A204.1 (cell line): ENCODE results near the gene ENGASE.
"Not testable (repeated sequence)": the region's sequence is repeated elsewhere in the genome, so short reads cannot be mapped to it uniquely, and the experiment has no call there.

Experiments
- FAIRE-seq: peaks from 2 replicates; lab custom pipeline; 2012; peaks lifted over from hg19 to GRCh38; lab: Jason Lieb, UNC

The ENGASE gene, protein sequence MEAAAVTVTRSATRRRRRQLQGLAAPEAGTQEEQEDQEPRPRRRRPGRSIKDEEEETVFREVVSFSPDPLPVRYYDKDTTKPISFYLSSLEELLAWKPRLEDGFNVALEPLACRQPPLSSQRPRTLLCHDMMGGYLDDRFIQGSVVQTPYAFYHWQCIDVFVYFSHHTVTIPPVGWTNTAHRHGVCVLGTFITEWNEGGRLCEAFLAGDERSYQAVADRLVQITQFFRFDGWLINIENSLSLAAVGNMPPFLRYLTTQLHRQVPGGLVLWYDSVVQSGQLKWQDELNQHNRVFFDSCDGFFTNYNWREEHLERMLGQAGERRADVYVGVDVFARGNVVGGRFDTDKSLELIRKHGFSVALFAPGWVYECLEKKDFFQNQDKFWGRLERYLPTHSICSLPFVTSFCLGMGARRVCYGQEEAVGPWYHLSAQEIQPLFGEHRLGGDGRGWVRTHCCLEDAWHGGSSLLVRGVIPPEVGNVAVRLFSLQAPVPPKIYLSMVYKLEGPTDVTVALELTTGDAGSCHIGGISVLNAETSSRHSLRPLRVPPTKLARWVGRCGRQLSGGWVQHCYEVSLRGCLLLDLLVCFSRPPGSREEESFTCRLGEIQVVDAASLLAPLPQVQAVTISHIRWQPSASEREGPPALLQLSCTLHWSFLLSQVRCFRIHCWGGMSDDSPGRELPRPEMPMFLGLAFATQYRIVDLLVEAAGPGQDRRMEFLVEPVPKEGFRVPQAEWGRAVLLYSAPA

DNA sequence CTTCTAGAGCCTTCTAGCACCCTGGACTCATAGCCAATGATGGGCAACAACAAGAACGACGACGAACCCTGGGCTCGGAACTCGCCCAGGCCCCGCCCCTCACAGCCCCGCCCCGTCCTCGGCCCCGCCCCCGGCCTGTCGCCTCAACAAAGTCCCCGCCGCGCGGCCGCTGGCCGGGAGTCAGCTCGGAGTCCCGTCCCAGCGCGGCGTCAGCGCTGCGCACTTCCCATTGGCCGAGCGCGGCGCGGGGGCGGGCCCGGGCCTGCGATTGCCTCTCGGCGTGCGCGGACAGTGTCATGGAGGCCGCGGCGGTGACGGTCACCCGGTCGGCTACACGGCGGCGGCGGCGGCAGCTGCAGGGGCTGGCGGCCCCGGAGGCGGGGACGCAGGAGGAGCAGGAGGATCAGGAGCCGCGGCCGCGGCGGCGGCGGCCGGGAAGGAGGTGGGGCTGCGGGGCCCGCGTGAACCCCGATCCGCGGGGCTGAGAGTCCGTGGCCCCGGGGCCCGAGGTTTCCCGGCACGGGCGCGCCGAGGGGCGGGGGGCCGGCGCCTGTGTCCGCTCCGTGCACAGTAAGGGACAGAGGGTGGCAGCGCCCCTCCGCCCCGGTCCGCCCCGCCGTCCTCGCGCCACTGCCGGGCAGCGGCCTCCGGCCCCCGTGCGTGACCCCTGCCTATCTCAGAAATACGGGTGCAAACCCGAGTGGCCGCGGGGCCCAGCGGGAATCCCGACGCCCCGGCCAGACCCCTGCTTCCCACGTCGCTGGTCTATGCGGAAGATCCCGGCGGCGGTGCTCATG, at the start of gene ENGASE:
TSS of gene ENGASE (plus strand) at position 176 of the 797 bp plus-strand sequence. CDS start at position 297, 121 bp downstream.
- no peak for FAIRE-seq

DNA sequence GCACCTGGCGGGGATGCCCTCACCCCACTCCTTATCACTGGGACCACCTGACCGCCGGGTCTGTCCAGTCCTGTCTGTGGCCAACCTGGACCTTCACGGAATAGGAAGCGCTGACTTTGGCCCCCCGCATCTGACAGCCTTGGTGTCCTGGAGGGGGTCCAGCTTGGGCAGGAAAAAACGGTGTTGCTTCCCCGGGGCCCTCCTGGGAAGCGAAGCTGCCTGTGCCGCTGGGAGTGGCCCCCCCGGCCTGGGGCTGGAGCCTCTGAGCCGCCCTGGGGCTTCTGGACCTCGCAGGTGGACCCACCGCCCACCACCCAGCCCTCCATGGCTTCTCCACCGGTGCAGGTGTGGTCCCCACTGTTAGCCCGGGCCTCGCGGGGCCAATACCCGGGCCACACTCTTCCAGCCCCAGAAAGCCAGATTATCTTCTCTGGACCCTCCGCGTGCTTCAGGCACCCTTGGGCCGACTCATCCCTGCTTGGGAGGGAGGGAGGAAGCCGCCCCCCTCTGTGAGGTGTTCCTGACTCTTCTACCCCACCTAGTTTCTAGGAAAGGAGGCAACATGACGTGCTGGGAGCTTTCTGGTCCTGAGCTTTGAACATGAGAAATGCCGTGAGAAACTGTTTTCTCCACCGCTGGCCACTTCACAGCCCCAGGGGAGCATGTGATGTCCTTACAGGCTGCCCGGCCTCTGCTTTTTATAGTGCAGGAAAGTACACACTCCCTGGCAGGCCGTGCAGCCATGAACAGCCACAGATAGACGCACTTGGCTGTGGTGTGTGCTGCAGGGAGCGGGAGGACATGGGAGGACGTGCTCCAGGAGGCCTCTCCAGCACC, 49.5 kb upstream of the ENGASE start:
- no peak for FAIRE-seq

DNA sequence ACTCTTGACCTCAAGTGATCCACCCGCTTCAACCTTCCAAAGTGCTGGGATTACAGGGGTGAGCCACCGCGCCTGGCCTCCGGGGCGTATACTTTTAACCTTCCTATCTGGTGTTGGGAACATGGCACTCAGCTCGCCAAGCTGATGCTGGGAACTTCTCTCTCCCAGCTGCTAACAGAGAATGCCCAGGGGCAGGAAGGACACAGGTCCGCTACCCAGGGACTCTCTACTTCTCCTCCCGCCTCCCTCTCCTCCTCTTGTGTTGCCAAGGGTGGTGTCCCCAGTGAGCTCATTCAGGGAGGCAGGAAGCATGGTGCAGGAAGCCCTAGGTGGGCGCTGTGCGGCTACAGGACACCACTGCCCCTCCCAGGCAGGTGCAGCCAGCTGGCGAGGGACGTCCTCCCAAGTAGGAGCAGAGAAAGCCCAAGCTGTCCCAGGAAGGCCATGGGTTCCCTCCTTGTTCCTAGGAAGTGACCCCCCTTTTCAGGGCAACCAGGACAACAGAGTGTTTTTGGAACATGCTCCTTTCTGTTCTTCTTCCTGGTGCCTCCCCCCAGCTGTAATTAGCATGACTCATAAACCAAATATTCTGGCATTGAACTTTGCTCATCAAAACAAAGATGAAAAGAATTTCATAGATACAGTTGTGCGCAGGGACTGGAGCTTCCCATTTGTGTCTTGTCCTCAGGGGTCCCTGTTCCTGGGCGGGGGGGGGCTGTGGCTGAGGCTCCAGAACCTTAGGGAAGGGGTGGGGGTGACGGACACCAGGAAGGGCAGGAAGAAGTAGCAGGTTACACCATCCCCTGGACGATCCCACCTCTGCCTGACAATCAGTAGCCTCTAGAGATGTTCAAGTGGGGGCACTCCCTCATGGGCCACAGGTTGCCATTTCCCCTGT, 48.0 kb upstream of the ENGASE start:
- FAIRE-seq, result no peak

DNA sequence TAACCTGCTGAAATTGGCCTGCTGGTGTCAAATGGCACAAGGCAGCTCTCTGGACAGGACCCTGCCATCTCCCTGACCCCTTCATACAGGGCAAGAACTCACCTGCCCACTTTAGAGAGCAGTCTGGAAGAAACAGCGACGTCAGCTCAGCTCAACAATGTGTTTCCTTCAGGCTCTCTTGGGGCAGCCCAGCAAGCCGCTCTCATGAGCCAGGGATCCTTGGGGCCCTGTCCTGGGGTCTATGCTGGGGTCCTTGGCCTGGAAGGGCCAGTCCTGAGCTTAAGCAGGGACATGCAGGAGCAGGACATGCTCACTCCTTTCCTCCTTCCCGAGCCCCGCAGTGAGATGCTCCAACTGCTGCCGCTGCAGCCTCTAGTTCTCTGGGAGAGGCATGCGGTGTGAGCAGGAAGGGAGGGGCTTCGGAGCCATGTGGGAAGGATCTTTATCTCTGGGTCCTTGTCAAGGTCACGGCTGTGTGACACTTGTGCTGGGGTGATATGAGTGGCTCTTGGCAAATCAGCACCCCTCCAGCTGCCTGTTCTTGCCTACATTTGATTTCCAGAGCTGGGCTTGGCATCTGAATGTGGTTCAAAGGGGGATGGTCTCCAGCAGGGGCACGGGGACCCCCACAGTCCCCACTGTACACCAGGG, 47.2 kb upstream of the ENGASE start:
- no peak for FAIRE-seq

GRCh38 chr17:79027925-79028491, 46.6 kb upstream of the ENGASE start:
- FAIRE-seq, result no peak

DNA sequence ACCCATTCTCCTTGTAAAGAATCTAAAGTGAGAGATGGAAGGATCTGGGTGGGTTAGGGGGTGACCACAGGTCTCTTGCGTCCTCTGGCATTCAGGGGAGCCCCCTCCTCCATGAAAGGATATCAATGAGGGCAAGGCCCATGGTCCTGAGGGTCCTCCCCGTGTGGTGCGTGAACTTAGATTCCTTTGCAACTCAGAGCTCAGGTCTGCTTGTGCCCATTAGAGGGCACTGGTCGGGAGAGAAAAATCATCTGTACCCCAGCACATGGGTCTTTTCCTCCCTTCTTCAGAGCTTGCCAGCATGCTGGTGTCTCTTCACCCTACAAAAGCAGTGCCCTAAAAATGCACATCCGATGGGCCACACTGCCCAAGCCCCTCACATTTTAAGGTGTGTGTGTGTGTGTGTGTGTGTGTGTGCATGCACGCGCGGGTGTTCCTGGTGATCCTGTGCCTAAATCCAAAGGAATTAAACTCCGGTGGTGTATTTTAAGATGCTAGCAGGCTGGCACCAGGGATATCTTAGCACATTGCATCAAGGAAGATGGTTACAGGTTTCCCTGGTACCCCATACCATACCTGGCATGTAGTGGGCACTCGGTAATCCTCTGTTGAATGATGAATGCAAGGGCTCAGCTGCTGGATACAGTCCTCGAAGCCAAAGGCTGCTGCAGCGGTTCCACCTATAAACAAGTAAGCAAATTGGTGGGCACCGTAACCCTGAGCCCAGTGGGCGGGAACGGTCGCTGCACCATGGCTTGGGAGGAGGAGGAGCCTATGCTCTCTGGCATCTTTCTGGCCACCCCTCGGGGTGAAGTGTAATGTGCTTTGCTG, 45.9 kb upstream of the ENGASE start:
- no peak for FAIRE-seq

- FAIRE-seq, result no peak
These were observed 45.2 kb upstream of the ENGASE start for GRCh38 chr17:79029327-79030009.

- not testable (repeated sequence) for FAIRE-seq
These were observed 44.0 kb upstream of the ENGASE start for GRCh38 chr17:79030636-79031035.

GRCh38 chr17:79031996-79032875, 42.4 kb upstream of the ENGASE start:
- no peak for FAIRE-seq

- FAIRE-seq, result no peak
These were observed 41.5 kb upstream of the ENGASE start for GRCh38 chr17:79033046-79033616.

DNA sequence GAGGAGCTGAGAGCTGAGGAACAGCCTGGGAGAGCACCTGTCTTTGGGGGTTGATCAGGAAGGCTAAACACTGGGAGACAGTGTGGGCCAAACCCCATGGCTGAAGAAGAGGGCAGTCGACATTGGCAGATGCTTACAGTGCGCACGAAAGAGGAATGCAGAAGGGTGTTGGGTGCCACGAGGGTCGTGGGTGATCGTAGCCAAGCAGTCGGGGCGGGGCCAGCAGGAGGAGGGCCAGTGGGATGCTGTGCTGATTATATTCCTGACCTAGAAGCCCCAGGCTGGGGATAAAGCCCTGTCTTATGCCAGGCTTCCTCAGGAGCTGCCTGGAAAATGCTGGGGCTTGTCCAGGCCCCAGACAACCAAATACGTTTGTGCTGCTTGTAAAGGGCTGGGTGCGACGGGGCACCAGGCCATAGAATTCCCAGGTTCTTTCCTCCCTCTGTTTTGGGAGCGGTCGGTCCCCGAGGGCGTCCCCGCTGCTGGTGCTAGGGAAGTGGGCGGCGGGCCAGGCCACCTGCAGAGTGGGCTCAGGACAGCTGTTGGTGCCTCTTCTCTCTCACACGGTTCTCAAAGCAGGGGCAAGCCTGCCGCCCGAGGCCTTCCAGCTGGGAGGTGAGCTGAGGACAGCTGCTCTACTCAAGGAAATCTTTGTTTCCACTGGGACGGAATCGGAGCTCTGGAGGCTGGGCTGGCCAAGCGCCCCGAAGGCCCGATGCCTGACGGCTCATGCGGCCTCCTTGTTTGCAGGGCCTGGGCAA, 40.7 kb upstream of the ENGASE start:
- no peak for FAIRE-seq

DNA sequence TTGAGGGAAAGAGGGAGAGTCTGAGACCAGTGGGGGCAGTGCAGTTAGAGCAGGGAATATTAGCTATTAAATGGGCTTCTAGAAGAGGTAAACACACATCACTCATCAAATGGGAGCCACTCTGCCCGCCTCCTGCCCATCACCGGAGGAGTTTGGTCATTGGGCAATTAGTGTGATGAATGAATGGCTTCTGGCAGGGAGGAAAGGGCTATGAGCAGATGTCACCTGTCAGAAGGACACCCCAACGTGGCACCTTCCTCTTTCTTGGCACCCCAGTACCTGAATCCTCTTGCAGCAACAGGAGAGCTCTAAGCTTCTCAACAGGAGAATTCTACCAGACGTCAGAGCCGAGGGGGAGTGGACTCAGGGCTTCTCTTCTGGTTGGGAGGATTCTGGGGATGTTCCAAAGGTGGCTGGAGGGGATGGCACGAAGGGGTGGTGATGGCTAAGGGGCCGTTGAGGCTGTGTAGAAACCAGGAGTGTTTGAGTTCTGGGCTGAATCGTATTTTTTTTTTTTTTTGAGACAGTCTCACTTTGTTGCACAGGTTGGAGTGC, 39.6 kb upstream of the ENGASE start:
- no peak for FAIRE-seq

GRCh38 chr17:79035686-79036085, 38.9 kb upstream of the ENGASE start:
- FAIRE-seq, result no peak

GRCh38 chr17:79036181-79036580, 38.4 kb upstream of the ENGASE start:
- FAIRE-seq, result no peak

DNA sequence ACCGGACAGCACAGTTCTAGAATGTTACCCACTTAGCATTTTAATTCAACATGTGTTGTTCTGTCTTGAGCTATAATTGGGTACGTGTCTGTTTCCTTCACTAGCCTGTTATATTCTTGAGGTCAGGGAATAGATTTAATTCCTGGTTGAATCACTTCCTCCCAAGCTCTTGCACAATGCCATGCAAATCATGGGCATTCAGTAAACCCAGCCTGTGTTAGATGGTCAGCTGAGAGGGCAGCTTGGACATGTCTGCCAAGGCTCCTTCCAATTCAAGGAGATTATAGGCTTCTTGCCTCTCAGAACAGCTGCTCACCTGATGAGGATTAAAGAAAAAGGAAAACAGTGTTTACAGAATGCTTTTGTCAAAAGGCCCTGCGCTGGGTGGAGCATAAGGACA, 38.0 kb upstream of the ENGASE start:
- no peak for FAIRE-seq
